Dedifferentiated amniotic fluid mesenchymal stem cell (primary cell): Measurements from ENCODE around the gene SPATA19.
"Not testable (repeated sequence)": the region's sequence is repeated elsewhere in the genome, so short reads cannot be mapped to it uniquely, and the experiment has no call there.

Experiments
- DNase-seq: peaks from one replicate; pipeline ENCODE4 v3.0.0-alpha.2; 2016; ENCODE audit errors: extremely low spot score

Gene SPATA19

GRCh38 chr11:133845413-133845812 lies at the start of gene SPATA19:
Gene SPATA19 (minus strand): TSS chr11:133845513. CDS start chr11:133845446, 67 bp downstream.
- DNase-seq: no peak

- DNase-seq: no peak
These were observed 49.8 kb upstream of the SPATA19 start for GRCh38 chr11:133895061-133895479.

- no peak for DNase-seq
These were observed 48.1 kb upstream of the SPATA19 start for GRCh38 chr11:133893381-133893780.

GRCh38 chr11:133892584-133893380 lies 47.5 kb upstream of the SPATA19 start:
- no peak for DNase-seq

GRCh38 chr11:133892126-133892525 lies 46.8 kb upstream of the SPATA19 start:
- DNase-seq: no peak

GRCh38 chr11:133889893-133890292 lies 44.6 kb upstream of the SPATA19 start:
- no peak for DNase-seq

GRCh38 chr11:133889188-133889587 lies 43.9 kb upstream of the SPATA19 start:
- DNase-seq: no peak

- DNase-seq: no peak
These were observed 42.5 kb upstream of the SPATA19 start for GRCh38 chr11:133887692-133888332.

GRCh38 chr11:133886029-133886428 lies 40.7 kb upstream of the SPATA19 start:
- no peak for DNase-seq

GRCh38 chr11:133872160-133872559 lies 26.8 kb upstream of the SPATA19 start:
- DNase-seq: no peak

GRCh38 chr11:133867456-133867855 lies 22.1 kb upstream of the SPATA19 start:
- no peak for DNase-seq

- DNase-seq: no peak
These were observed 20.2 kb upstream of the SPATA19 start for GRCh38 chr11:133865466-133865865.

GRCh38 chr11:133864756-133865155 lies 19.4 kb upstream of the SPATA19 start:
- no peak for DNase-seq

- DNase-seq: no peak
These were observed 14.8 kb upstream of the SPATA19 start for GRCh38 chr11:133860151-133860550.

GRCh38 chr11:133854330-133854960 lies 9.1 kb upstream of the SPATA19 start:
- DNase-seq: not testable (repeated sequence)

GRCh38 chr11:133844217-133844616 lies 1.1 kb downstream of the SPATA19 start:
- DNase-seq: no peak

GRCh38 chr11:133843454-133843987 lies 1.8 kb downstream of the SPATA19 start:
- DNase-seq: no peak

- no peak for DNase-seq
These were observed 2.6 kb downstream of the SPATA19 start for GRCh38 chr11:133842730-133843129.

- no peak for DNase-seq
These were observed 3.3 kb downstream of the SPATA19 start for GRCh38 chr11:133842053-133842452.

GRCh38 chr11:133841279-133842043 lies 3.9 kb downstream of the SPATA19 start:
- no peak for DNase-seq

GRCh38 chr11:133840479-133840941 lies 4.8 kb downstream of the SPATA19 start:
- no peak for DNase-seq
